T-helper 2 cell treated with Interferon-gamma antibody and Interleukin-4, amounts not matched to agents 5 μg/mL and 100 μg/mL, for 36 hours (primary cell): ENCODE data around the gene TRPV2.
"Not testable (repeated sequence)": the region's sequence is repeated elsewhere in the genome, so short reads cannot be mapped to it uniquely, and the experiment has no call there.

Source experiments
- DNase-seq: peaks from one replicate; pipeline ENCODE4 v3.0.0; 2021; ENCODE audit warnings: low spot score
- H3K27ac Mint-ChIP-seq: one replicate; pipeline ENCODE4 v1.8.0; 2021; ENCODE audit warnings: mild to moderate bottlenecking, mixed read lengths
- H3K27me3 Mint-ChIP-seq: one replicate; pipeline ENCODE4 v1.8.0; 2021; ENCODE audit warnings: low read depth, mixed read lengths
- H3K36me3 Mint-ChIP-seq: one replicate; pipeline ENCODE4 v1.8.0; 2021; ENCODE audit warnings: low read depth, mixed read lengths
- H3K4me1 Mint-ChIP-seq: one replicate; pipeline ENCODE4 v1.8.0; 2021; ENCODE audit warnings: low read depth, mixed read lengths
- H3K4me3 Mint-ChIP-seq: one replicate; pipeline ENCODE4 v1.8.0; 2022; ENCODE audit warnings: mild to moderate bottlenecking, moderate library complexity, mixed read lengths
- H3K9me3 Mint-ChIP-seq: one replicate; pipeline ENCODE4 v1.8.0; 2021; ENCODE audit warnings: mixed read lengths

The TRPV2 gene

GRCh38 chr17:16438173-16438556, 22.8 kb downstream of the TRPV2 start:
- peaks cover 31% of the 10 kb centered on the region for H3K4me1 Mint-ChIP-seq
- H3K27ac Mint-ChIP-seq: peak overlapping the region; percentile 98
- H3K27me3 Mint-ChIP-seq: no peaks in the 10 kb centered on the region
- DNase-seq: no peak
- no peaks in the 10 kb centered on the region for H3K9me3 Mint-ChIP-seq
- peak overlapping the region; percentile 99 for H3K4me3 Mint-ChIP-seq
- H3K36me3 Mint-ChIP-seq: peaks cover 57% of the 10 kb centered on the region

GRCh38 chr17:16438557-16439302, 23.4 kb downstream of the TRPV2 start:
- H3K4me3 Mint-ChIP-seq: peak overlapping the region; percentile 99
- H3K9me3 Mint-ChIP-seq: no peaks in the 10 kb centered on the region
- H3K4me1 Mint-ChIP-seq: peaks cover 31% of the 10 kb centered on the region
- H3K27me3 Mint-ChIP-seq: no peaks in the 10 kb centered on the region
- peak overlapping the region; percentile 98 for H3K27ac Mint-ChIP-seq
- DNase-seq: peak; percentile 97
- peaks cover 57% of the 10 kb centered on the region for H3K36me3 Mint-ChIP-seq

GRCh38 chr17:16439303-16439791, 24.0 kb downstream of the TRPV2 start:
- Mint-ChIP-seq H3K27me3 (no peaks in the 10 kb centered on the region), H3K9me3 (no peaks in the 10 kb centered on the region), H3K4me1 (peaks cover 31% of the 10 kb centered on the region), H3K27ac (peak overlapping the region; percentile 98), H3K4me3 (peak overlapping the region; percentile 99), H3K36me3 (peaks cover 60% of the 10 kb centered on the region)
- peak; percentile 22 for DNase-seq

GRCh38 chr17:16439811-16440351, 24.5 kb downstream of the TRPV2 start:
- Mint-ChIP-seq H3K4me1 (peaks cover 31% of the 10 kb centered on the region), H3K4me3 (peak overlapping the region; percentile 99), H3K27ac (peak overlapping the region; percentile 98), H3K9me3 (no peaks in the 10 kb centered on the region), H3K27me3 (no peaks in the 10 kb centered on the region), H3K36me3 (peaks cover 65% of the 10 kb centered on the region)
- DNase-seq: no peak

- not testable (repeated sequence) for H3K27me3 Mint-ChIP-seq, H3K9me3 Mint-ChIP-seq, DNase-seq
- Mint-ChIP-seq H3K27ac (peak overlapping the region; percentile 98), H3K4me1 (peaks cover 29% of the 10 kb centered on the region), H3K4me3 (peak overlapping the region; percentile 99), H3K36me3 (peaks cover 62% of the 10 kb centered on the region)
Measured at GRCh38 chr17:16440354-16440753, 25.0 kb downstream of the TRPV2 start.

- no peaks in the 10 kb centered on the region for H3K9me3 Mint-ChIP-seq
- H3K36me3 Mint-ChIP-seq: peaks cover 63% of the 10 kb centered on the region
- H3K27ac Mint-ChIP-seq: peak overlapping the region; percentile 72
- H3K4me3 Mint-ChIP-seq: peak overlapping the region; percentile 99
- H3K4me1 Mint-ChIP-seq: peaks cover 26% of the 10 kb centered on the region
- no peak for DNase-seq
- H3K27me3 Mint-ChIP-seq: no peaks in the 10 kb centered on the region
Measured at GRCh38 chr17:16440901-16441629, 25.7 kb downstream of the TRPV2 start.

GRCh38 chr17:16442141-16442540, 26.8 kb downstream of the TRPV2 start:
- DNase-seq: no peak
- no peaks in the 10 kb centered on the region for H3K9me3 Mint-ChIP-seq
- peaks cover 65% of the 10 kb centered on the region for H3K36me3 Mint-ChIP-seq
- H3K27me3 Mint-ChIP-seq: no peaks in the 10 kb centered on the region
- peak overlapping the region; percentile 74 for H3K4me3 Mint-ChIP-seq
- peaks cover 26% of the 10 kb centered on the region for H3K4me1 Mint-ChIP-seq
- H3K27ac Mint-ChIP-seq: peak overlapping the region; percentile 65

- peak overlapping the region; percentile 74 for H3K4me3 Mint-ChIP-seq
- peaks cover 65% of the 10 kb centered on the region for H3K36me3 Mint-ChIP-seq
- peaks cover 26% of the 10 kb centered on the region for H3K4me1 Mint-ChIP-seq
- no peaks in the 10 kb centered on the region for H3K27me3 Mint-ChIP-seq
- peak overlapping the region; percentile 42 for H3K27ac Mint-ChIP-seq
- H3K9me3 Mint-ChIP-seq: no peaks in the 10 kb centered on the region
- no peak for DNase-seq
Measured at GRCh38 chr17:16442594-16443510, 27.5 kb downstream of the TRPV2 start.

- DNase-seq: no peak
Measured at GRCh38 chr17:16443511-16444257, 28.3 kb downstream of the TRPV2 start.

GRCh38 chr17:16444258-16444886, 29.0 kb downstream of the TRPV2 start:
- no peak for DNase-seq
- H3K27me3 Mint-ChIP-seq: no peaks in the 10 kb centered on the region
- H3K27ac Mint-ChIP-seq: peak overlapping the region; percentile 13
- H3K36me3 Mint-ChIP-seq: peaks cover 65% of the 10 kb centered on the region
- no peak overlapping the region for H3K4me3 Mint-ChIP-seq
- no peaks in the 10 kb centered on the region for H3K9me3 Mint-ChIP-seq
- peaks cover 21% of the 10 kb centered on the region for H3K4me1 Mint-ChIP-seq

More at GRCh38 chr17:16443511-16444257, 28.3 kb downstream of the TRPV2 start:
- peak overlapping the region; percentile 13 for H3K27ac Mint-ChIP-seq
- peaks cover 66% of the 10 kb centered on the region for H3K36me3 Mint-ChIP-seq
- peaks cover 21% of the 10 kb centered on the region for H3K4me1 Mint-ChIP-seq
- no peaks in the 10 kb centered on the region for H3K27me3 Mint-ChIP-seq
- no peaks in the 10 kb centered on the region for H3K9me3 Mint-ChIP-seq
- H3K4me3 Mint-ChIP-seq: no peak overlapping the region

GRCh38 chr17:16446338-16446983, 31.1 kb downstream of the TRPV2 start:
- H3K4me3 Mint-ChIP-seq: no peak overlapping the region
- no peaks in the 10 kb centered on the region for H3K27me3 Mint-ChIP-seq
- DNase-seq: no peak
- no peaks in the 10 kb centered on the region for H3K9me3 Mint-ChIP-seq
- peaks cover 9% of the 10 kb centered on the region for H3K4me1 Mint-ChIP-seq
- H3K36me3 Mint-ChIP-seq: peaks cover 49% of the 10 kb centered on the region
- no peak overlapping the region for H3K27ac Mint-ChIP-seq

- Mint-ChIP-seq H3K27ac (no peak overlapping the region), H3K9me3 (no peaks in the 10 kb centered on the region), H3K36me3 (peaks cover 36% of the 10 kb centered on the region), H3K4me3 (no peak overlapping the region), H3K27me3 (no peaks in the 10 kb centered on the region), H3K4me1 (no peaks in the 10 kb centered on the region)
- no peak for DNase-seq
Measured at GRCh38 chr17:16447676-16448075, 32.3 kb downstream of the TRPV2 start.
